GM18505 (cell line): ENCODE results near the gene TMEM178B.

ENCODE experiments used
- ATAC-seq: cut with Tn5 transposase; IDR thresholded peaks from one replicate; pipeline ENCODE4 v1.9.1; 2021; ENCODE audit not compliant: unreplicated experiment
- POLR2A ChIP-seq: IDR thresholded peaks from 4 replicates; pipeline ENCODE4 v1.6.1; 2011; ENCODE audit warnings: borderline replicate concordance; ENCODE audit not compliant: insufficient read depth, insufficient read length; ENCODE audit errors: extremely low read depth

Gene TMEM178B

GRCh38 chr7:141335164-141335563 is 261.3 kb downstream of the TMEM178B start:
- TF ChIP-seq POLR2A = no peak
- no peak for ATAC-seq

DNA sequence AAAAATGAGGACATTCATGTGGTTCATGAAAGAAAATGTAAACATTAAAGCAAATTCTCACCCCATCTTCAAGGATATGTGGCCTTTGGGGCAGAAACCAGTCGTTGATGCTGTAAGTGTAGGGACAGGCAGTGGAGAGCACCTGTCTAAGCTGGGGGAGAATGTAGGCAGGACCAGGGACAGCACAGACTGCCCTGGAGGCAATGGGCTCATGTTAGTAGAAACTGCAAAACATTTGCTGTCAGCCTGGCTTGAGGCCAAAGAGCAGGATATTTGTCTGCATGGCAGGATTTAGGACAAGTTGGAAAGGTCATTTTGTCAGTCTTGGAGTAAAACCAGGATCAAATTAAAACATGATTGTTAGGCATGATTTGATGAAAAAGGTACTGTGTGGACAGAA is 265.7 kb downstream of the TMEM178B start:
- no peak for TF ChIP-seq POLR2A
- ATAC-seq = no peak

- TF ChIP-seq POLR2A = no peak
- ATAC-seq = no peak
Observed at GRCh38 chr7:141340991-141341390, 267.1 kb downstream of the TMEM178B start.

DNA sequence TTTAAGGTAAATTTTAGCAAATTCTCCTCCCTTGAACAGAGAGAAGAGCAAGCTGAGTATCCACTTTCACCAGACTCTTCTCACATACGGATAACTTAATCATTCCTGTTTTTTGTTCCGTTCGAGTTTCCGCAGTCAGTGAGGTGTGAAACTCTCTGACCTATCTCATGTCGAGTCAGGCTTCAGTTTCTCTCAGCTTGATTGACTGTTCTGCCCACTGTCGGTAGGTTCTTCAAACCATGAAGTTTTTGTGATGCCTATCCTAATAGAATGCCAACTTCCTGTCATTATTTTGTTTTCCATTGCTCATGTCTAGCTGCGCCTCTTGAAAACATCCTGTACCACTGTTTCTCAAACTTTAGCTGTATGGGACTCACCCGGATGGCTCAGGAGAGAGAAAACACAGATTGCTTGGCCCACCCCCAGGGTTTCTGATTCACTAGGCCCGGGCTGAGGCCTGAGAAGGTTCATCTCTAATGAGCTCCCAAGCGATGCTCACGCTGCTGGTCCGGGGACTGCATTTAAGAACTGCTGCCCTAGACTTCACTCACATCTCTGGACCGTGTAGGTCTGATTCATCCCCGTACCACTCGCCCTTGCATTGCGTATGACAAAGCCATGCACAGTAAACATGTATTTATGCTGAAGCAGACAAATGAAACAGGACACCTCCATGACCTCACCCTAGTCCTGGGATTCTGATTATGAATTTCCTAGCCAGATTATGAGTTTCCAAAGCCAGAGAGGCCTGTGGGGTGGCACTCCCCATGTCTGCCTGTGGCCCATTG is 269.0 kb downstream of the TMEM178B start:
- ATAC-seq = no peak
- TF ChIP-seq POLR2A = no peak

DNA sequence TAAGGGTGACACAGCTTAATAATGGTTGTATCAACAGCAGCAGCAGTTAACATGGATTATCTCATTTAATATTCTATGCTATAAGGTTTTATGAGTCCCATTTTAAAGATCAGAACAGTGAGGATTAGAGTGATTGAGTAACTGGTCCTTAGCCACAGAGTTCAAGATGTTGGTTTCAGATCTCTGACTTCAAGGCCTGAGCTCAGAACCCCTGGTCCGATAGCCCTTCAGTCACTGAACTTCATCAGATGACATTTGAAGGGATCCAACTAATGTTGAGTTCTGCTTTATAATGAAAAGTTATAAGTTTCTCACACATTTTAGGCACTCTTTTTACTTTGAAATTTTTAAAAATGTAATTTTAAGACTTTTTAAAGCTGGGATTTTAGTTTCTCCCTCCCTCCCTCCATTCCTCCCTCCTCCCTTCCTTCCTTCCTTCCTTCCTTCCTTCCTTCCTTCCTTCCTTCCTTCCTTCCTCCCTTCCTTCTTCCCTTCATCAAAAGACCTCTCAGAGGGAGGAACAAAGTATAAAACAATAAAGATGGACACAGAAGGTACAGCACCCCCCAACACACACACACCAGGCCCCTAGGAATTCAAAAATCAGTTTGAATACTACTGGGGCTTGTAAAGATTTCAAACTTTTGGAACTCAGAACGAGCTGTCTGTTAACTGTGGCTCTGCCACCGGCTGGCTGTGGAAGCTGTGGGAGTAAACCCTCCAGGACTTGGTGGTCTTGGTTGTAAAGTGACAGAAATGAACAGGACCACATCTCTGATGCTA is 270.5 kb downstream of the TMEM178B start:
- ATAC-seq = no peak
- TF ChIP-seq POLR2A = no peak

DNA sequence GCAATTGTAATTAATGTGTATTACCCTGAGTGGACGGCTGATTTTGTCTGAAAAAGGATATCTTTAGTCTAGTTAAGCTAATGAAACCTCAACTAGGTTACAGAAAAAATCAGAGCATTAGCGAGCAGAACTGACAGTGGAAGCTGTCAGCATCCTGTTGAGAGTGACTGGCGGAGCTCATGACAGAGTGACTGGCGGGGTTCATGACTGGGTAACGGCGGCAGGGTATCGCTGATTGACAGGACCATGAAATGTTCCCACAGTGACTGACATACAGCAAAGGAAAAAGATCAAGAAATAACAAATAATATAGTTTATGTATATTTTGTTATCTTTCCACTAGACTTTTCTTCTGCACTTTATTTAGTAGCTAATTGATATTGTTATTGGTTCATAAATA is 274.9 kb downstream of the TMEM178B start:
- no peak for TF ChIP-seq POLR2A
- no peak for ATAC-seq

DNA sequence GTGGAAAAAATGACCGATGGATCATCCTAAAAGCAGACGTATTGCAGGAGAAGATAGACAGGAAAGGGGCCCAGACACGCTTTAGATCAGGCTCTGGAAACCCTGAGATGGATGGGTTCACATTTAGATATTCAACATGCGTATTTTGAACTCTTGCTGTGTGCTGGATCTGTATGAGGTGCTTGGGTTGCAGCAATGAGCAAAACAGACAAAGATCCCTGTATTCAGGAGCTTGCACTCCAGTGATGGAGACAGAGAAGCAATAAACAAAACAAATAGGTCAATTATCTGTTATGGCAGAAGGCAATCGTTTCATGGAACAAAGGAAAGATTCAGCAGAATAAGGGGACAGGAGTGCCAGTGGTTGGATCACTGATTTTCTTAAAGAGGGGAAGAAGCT is 275.5 kb downstream of the TMEM178B start:
- no peak for TF ChIP-seq POLR2A

GRCh38 chr7:141349804-141350203 is 275.9 kb downstream of the TMEM178B start:
- TF ChIP-seq POLR2A = no peak
- no peak for ATAC-seq

More for the DNA sequence above, 275.5 kb downstream of the TMEM178B start:
- no peak for ATAC-seq

DNA sequence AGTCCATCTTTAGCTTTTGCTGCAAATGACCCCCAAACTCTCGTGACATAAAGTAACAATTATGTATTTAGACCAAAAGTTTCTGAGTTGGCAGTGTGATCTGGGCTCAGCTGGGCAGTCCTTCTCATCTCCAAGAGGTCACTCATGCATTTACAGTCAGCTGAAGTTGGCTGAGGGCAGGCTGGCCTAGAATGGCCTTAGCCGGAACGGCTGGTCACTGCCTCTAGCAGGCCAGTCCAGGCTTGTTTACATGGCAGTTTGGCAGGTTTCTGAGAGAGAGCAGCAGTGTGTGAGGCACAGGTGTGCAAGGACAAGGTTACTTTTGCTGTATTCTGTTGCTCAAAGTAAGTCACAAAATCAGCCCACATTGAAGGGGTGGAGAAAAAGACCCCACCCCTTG is 277.3 kb downstream of the TMEM178B start:
- TF ChIP-seq POLR2A = no peak
- ATAC-seq = no peak

DNA sequence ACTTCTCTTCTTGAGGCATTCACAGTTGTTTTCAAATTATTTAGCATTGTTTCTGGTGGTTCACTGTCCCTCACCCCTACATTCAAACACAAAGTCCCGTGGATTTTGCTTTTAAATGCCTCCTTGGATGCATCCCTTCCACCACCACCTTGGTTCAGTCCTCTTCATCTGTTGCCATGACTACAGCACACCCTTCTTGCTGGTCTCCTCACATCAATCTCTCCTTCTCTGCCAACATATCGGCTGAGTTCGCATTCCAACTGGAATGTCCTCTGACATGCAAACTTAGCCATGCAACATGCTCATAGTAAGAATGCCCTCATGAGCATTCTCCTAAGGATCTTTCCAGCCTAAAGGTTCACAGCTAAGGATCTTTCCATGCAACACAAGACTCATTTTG is 279.1 kb downstream of the TMEM178B start:
- TF ChIP-seq POLR2A = no peak
- no peak for ATAC-seq

- no peak for ATAC-seq
- TF ChIP-seq POLR2A = no peak
Observed at GRCh38 chr7:141354251-141354650, 280.4 kb downstream of the TMEM178B start.

- no peak for TF ChIP-seq POLR2A
- no peak for ATAC-seq
Observed at GRCh38 chr7:141355032-141355431, 281.2 kb downstream of the TMEM178B start.

DNA sequence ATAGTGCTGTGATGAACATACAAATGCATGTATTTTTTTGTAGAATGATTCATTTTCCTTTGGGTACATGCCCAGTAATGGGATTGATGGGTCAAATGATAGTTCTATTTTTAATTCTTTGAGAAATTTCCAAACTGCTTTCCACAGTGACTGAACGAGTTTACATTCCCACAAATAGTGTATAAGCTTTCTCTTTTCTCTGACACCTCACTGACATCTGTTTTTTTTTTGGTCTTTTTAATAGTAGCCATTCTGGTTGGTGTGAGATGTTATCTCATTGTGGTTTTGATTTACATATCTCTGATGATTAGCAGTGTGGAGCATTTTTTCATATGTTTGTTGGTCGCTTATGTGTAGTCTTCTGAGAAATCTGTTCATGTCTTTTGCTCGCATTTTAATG is 282.3 kb downstream of the TMEM178B start:
- TF ChIP-seq POLR2A = no peak
- no peak for ATAC-seq

DNA sequence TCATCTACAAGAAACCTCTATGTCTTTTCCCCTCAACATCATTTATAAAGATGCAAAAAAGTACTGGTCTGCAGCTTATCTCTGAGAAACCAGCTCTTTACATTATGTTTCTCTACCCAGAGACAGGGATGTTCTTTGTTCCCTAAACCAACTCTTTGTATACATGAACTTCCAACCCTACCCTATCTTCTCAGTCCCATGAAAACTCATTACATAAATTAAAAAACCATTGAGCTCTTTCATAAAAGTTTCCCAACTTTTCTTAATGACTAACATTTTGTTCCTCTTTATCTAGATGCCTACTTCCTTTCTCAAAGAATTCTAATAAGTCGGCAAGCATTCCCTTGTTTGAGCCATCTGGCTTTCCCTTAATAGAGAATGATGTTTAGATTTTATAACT is 284.5 kb downstream of the TMEM178B start:
- no peak for ATAC-seq
- no peak for TF ChIP-seq POLR2A
